DOHH2 (cell line): ENCODE measurements around the gene MVD.

ENCODE experiments used
- H3F3A ChIP-seq: fragments of 200-600 bp; sonication (generic), shearing (Covaris generic); 2 replicates; pipeline ENCODE4 v1.6.0; 2016; ENCODE audit warnings: antibody characterized with exemption, mild to moderate bottlenecking; ENCODE audit not compliant: control insufficient read depth, insufficient read depth
- H3K27ac ChIP-seq: fragments of 200-600 bp; sonication (generic); 2 replicates; pipeline ENCODE4 v1.5.1; 2014; ENCODE audit warnings: low read depth, mild to moderate bottlenecking, low read length, moderate library complexity
- H3K27me3 ChIP-seq: fragments of 200-600 bp; sonication (generic); 2 replicates; pipeline ENCODE4 v1.6.1; 2014; ENCODE audit warnings: mild to moderate bottlenecking, low read length, mixed read lengths; ENCODE audit not compliant: control insufficient read depth
- H3K36me3 ChIP-seq: fragments of 200-600 bp; sonication (generic); 2 replicates; pipeline ENCODE4 v1.6.1; 2014; ENCODE audit warnings: mild to moderate bottlenecking, low read length, moderate library complexity, mixed read lengths; ENCODE audit not compliant: control insufficient read depth
- H3K4me1 ChIP-seq: fragments of 200-600 bp; sonication (generic); 2 replicates; pipeline ENCODE4 v1.6.1; 2014; ENCODE audit warnings: mild to moderate bottlenecking, low read length, mixed read lengths; ENCODE audit not compliant: control insufficient read depth
- H3K4me2 ChIP-seq: fragments of 200-600 bp; sonication (generic); 2 replicates; pipeline ENCODE4 v1.6.0; 2014; ENCODE audit warnings: mild to moderate bottlenecking, low read length, moderate library complexity
- H3K4me3 ChIP-seq: fragments of 200-600 bp; sonication (generic); 2 replicates; pipeline ENCODE4 v1.5.1; 2014; ENCODE audit warnings: mild to moderate bottlenecking, low read length, mixed read lengths
- H3K79me2 ChIP-seq: fragments of 200-600 bp; sonication (generic); 2 replicates; pipeline ENCODE4 v1.6.1; 2014; ENCODE audit warnings: mild to moderate bottlenecking, low read length, mixed read lengths; ENCODE audit not compliant: control insufficient read depth
- H3K9me2 ChIP-seq: fragments of 200-600 bp; sonication (generic); replicated peaks from 2 replicates; pipeline ENCODE4 v1.6.1; 2014; ENCODE audit warnings: mild to moderate bottlenecking, low read length, mixed read lengths; ENCODE audit not compliant: control insufficient read depth
- H3K9me3 ChIP-seq: fragments of 200-600 bp; sonication (generic); 2 replicates; pipeline ENCODE4 v1.6.1; 2014; ENCODE audit warnings: antibody characterized with exemption, low read length, mixed read lengths; ENCODE audit not compliant: control insufficient read depth, insufficient read depth
- H4K20me1 ChIP-seq: fragments of 200-600 bp; sonication (generic); 2 replicates; pipeline ENCODE4 v1.6.0; 2014; ENCODE audit warnings: low read depth, mild to moderate bottlenecking, antibody characterized with exemption, low read length, moderate library complexity; ENCODE audit not compliant: control insufficient read depth, insufficient read depth
- EZH2phosphoT487 ChIP-seq: fragments of 200-600 bp; sonication (generic); IDR thresholded peaks from 2 replicates; pipeline ENCODE4 v1.6.1; 2017; ENCODE audit warnings: borderline replicate concordance, mild to moderate bottlenecking, antibody characterized with exemption, low read length, moderate library complexity, mixed read lengths
- TF ChIP-seq, protein P1 (sequence below): fragments of 200-600 bp; sonication (generic); IDR thresholded peaks from one replicate; pipeline ENCODE4 v1.5.1; 2014; ENCODE audit warnings: antibody characterized with exemption, mild to moderate bottlenecking, low read depth, low read length; ENCODE audit not compliant: poor library complexity, severe bottlenecking

Gene MVD

GRCh38 chr16:88686062-88686438 lies 23.2 kb upstream of the MVD start:
- H3K9me3 ChIP-seq, result no peaks in the 10 kb centered on the region
- H3K4me1 ChIP-seq, result peaks cover 51% of the 10 kb centered on the region
- no peak overlapping the region for H3K27ac ChIP-seq
- peaks cover 11% of the 10 kb centered on the region; the same call in 1 of the 2 replicates for H3F3A ChIP-seq
- H4K20me1 ChIP-seq, result no peaks in the 10 kb centered on the region
- no peaks in the 10 kb centered on the region for H3K9me2 ChIP-seq
- H3K4me3 ChIP-seq, result peak overlapping the region; percentile 78
- peak overlapping the region; percentile 95 for H3K4me2 ChIP-seq
- TF ChIP-seq, protein P1, sequence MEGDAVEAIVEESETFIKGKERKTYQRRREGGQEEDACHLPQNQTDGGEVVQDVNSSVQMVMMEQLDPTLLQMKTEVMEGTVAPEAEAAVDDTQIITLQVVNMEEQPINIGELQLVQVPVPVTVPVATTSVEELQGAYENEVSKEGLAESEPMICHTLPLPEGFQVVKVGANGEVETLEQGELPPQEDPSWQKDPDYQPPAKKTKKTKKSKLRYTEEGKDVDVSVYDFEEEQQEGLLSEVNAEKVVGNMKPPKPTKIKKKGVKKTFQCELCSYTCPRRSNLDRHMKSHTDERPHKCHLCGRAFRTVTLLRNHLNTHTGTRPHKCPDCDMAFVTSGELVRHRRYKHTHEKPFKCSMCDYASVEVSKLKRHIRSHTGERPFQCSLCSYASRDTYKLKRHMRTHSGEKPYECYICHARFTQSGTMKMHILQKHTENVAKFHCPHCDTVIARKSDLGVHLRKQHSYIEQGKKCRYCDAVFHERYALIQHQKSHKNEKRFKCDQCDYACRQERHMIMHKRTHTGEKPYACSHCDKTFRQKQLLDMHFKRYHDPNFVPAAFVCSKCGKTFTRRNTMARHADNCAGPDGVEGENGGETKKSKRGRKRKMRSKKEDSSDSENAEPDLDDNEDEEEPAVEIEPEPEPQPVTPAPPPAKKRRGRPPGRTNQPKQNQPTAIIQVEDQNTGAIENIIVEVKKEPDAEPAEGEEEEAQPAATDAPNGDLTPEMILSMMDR, result no peak
- no peak for TF ChIP-seq EZH2phosphoT487
- H3K79me2 ChIP-seq, result no peaks in the 10 kb centered on the region
- H3K36me3 ChIP-seq, result no peaks in the 10 kb centered on the region
- H3K27me3 ChIP-seq, result peaks cover 8% of the 10 kb centered on the region

- Histone ChIP-seq H4K20me1 (no peaks in the 10 kb centered on the region), H3K9me2 (no peaks in the 10 kb centered on the region), H3K27me3 (peaks cover 8% of the 10 kb centered on the region), H3K9me3 (no peaks in the 10 kb centered on the region), H3F3A (peaks cover 16% of the 10 kb centered on the region), H3K36me3 (peaks cover 5% of the 10 kb centered on the region), H3K4me1 (peaks cover 57% of the 10 kb centered on the region), H3K27ac (no peak overlapping the region), H3K79me2 (no peaks in the 10 kb centered on the region), H3K4me2 (peak overlapping the region; percentile 95), H3K4me3 (peak overlapping the region; percentile 78)
- TF ChIP-seq, protein P1, result peak; percentile 98
- no peak for TF ChIP-seq EZH2phosphoT487
Observed at GRCh38 chr16:88685156-88686061, 22.5 kb upstream of the MVD start.

DNA sequence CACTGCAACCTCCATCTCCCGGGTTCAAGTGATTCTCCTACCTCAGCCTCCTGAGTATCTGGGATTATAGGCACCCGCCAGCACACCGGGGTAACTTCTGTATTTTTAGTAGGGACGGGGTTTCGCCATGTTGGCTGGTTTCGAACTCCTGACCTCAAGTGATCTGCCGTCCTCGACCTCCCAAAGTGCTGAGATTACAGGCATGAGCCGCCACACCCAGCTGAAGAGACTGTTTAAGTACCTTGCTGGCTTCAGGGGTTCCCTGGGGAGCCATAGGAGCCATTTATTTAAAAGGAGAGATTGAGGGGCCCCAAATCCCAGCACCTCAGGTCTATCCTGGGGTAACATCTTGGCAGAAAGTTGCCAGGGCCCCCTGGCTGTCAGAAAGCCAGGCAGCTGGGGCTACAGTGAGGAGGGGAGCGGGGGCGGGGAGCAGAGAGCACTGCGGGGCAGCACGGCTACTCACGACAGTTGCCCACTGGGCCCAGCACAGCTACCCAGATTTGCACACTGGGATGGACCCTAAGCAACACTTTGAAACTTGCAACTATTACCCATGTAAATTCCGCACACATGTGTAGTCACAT lies 21.8 kb upstream of the MVD start:
- Histone ChIP-seq H3F3A (peaks cover 16% of the 10 kb centered on the region), H3K27ac (no peak overlapping the region), H3K4me2 (peak overlapping the region; percentile 95), H4K20me1 (no peaks in the 10 kb centered on the region), H3K9me2 (no peaks in the 10 kb centered on the region), H3K4me1 (peaks cover 59% of the 10 kb centered on the region), H3K9me3 (no peaks in the 10 kb centered on the region), H3K79me2 (no peaks in the 10 kb centered on the region), H3K4me3 (peak overlapping the region; percentile 78), H3K36me3 (peaks cover 5% of the 10 kb centered on the region), H3K27me3 (peaks cover 8% of the 10 kb centered on the region)
- TF ChIP-seq, protein P1, result no peak
- no peak for TF ChIP-seq EZH2phosphoT487
